ENCODE data around the gene ACTRT2. TPM values are rescaled to one million over a fixed set of nuclear protein-coding genes. Genes with fewer than 3 reads are reported as not detected.

ACTRT2 gene
- total and polyA plus RNA-seq, 2 donors (not counting 3 experiments of a cell fraction or from before 2014, with no cell fraction given) = not detected

- Histone ChIP-seq H3K27ac (ENCODE audit: insufficient read depth, low read depth, low read length) (no peak overlapping the region), H3K79me2 (ENCODE audit: control insufficient read depth, insufficient read depth, low read length) (no peaks in the 10 kb centered on the region), H3K9me1 (replicated peaks; ENCODE audit: control insufficient read depth, extremely low read depth, insufficient read depth, low read length) (no peaks in the 10 kb centered on the region), H4K20me1 (replicated peaks; ENCODE audit: control insufficient read depth, extremely low read depth, insufficient read depth, low read length) (no peaks in the 10 kb centered on the region), H3K9me3 (replicated peaks; ENCODE audit: control insufficient read depth, insufficient read depth, low read length) (no peaks in the 10 kb centered on the region), H3K4me3 (replicated peaks in 1 of 3; ENCODE audit: insufficient read depth in 1 of 3, low read depth in 1 of 3, low read length in 3 of 3) (no peak overlapping the region), H3K4me1 (ENCODE audit: control insufficient read depth, extremely low read depth, insufficient read depth, low read length) (no peaks in the 10 kb centered on the region), H3K4me2 (ENCODE audit: insufficient read depth, low read length) (no peak overlapping the region), H3K9ac (replicated peaks; ENCODE audit: extremely low read depth, insufficient read depth, low read length) (no peak overlapping the region), H3K36me3 (ENCODE audit: control insufficient read depth in 2 of 2, extremely low read depth in 1 of 2, insufficient read depth in 2 of 2, low read length in 2 of 2) (no peaks in the 10 kb centered on the region), H3K27me3 (ENCODE audit: control insufficient read depth in 2 of 2, insufficient read depth in 2 of 2, low read length in 2 of 2) (no peaks in the 10 kb centered on the region), H2AFZ (ENCODE audit: low read depth, low read length) (no peak overlapping the region)
- BruUV-seq (replicated peaks) = no TSS peak
- dilution Hi-C loops (cut with MboI; ENCODE audit: extremely low pct_ligation_motif_present, low sequenced_read_pairs) (no loop called here), intact Hi-C loops (cut with micrococcal nuclease) (no loop called here)
- CTCF ChIA-PET = no interaction called here
- POLR2A ChIA-PET = no interaction called here
- no peak for FAIRE-seq
- no peak for DNase-seq (ENCODE audit: low read depth, low spot score)
- TF ChIP-seq EZH2 (IDR thresholded peaks at IDR 0.05; ENCODE audit: borderline replicate concordance, low read depth, low read length, severe bottlenecking) (no peak), FOS (IDR thresholded peaks at IDR 0.05; ENCODE audit: borderline replicate concordance, insufficient read depth, low read length) (no peak), JUN (IDR thresholded peaks at IDR 0.05; ENCODE audit: borderline replicate concordance, insufficient read depth, insufficient read length, low read depth) (no peak), MYC (IDR thresholded peaks at IDR 0.05; ENCODE audit: low read depth, low read length) (no peak), GATA2 (IDR thresholded peaks at IDR 0.05; ENCODE audit: insufficient read depth, insufficient read length, low read depth, low read length) (no peak), POLR2AphosphoS5 (IDR thresholded peaks at IDR 0.05; ENCODE audit: insufficient read depth, low read depth, low read length) (no peak), CTCF (IDR thresholded peaks at IDR 0.05; ENCODE audit: extremely low read depth in 1 of 2, insufficient read depth in 1 of 2, low read depth in 1 of 2, low read length in 2 of 2) (no peak), POLR2A (IDR thresholded peaks at IDR 0.05; ENCODE audit: low read depth, low read length) (no peak), MAX (IDR thresholded peaks at IDR 0.05; ENCODE audit: insufficient read depth, insufficient read length) (no peak)
Measured at GRCh38 chr1:3017440-3018050, 3.7 kb upstream of the ACTRT2 start.

Data from endothelial cell of umbilical vein (primary cell).